Effector memory CD4-positive, alpha-beta T cell (primary cell): ENCODE results near the gene FUT8.

Experiments used
- DNase-seq, 3 donors: peaks; one replicate each; pipeline ENCODE4 v3.0.0-alpha.2; 2020
- H3K27ac ChIP-seq: 2 replicates; pipeline ENCODE4 v1.7.0; 2013; ENCODE audit warnings: mild to moderate bottlenecking, low read length, moderate library complexity; ENCODE audit not compliant: insufficient read depth, poor library complexity, severe bottlenecking
- H3K27me3 ChIP-seq: replicated peaks from 2 replicates; pipeline ENCODE4 v1.7.0; 2013; ENCODE audit warnings: mild to moderate bottlenecking, low read length; ENCODE audit not compliant: insufficient read depth, control insufficient read depth, poor library complexity, severe bottlenecking
- H3K36me3 ChIP-seq: 2 replicates; pipeline ENCODE4 v1.7.0; 2013; ENCODE audit warnings: mild to moderate bottlenecking, low read length, moderate library complexity; ENCODE audit not compliant: control insufficient read depth, insufficient read depth
- H3K4me1 ChIP-seq: 2 replicates; pipeline ENCODE4 v1.7.0; 2013; ENCODE audit warnings: low read length, mild to moderate bottlenecking; ENCODE audit not compliant: control insufficient read depth, insufficient read depth, poor library complexity, severe bottlenecking
- H3K4me3 ChIP-seq: 2 replicates; pipeline ENCODE4 v1.7.0; 2013; ENCODE audit warnings: low read length, low read depth, mild to moderate bottlenecking; ENCODE audit not compliant: insufficient read depth, poor library complexity, severe bottlenecking
- H3K9me3 ChIP-seq: 2 replicates; pipeline ENCODE4 v1.7.0; 2013; ENCODE audit warnings: mild to moderate bottlenecking, low read length, moderate library complexity; ENCODE audit not compliant: control insufficient read depth

Gene FUT8

DNA sequence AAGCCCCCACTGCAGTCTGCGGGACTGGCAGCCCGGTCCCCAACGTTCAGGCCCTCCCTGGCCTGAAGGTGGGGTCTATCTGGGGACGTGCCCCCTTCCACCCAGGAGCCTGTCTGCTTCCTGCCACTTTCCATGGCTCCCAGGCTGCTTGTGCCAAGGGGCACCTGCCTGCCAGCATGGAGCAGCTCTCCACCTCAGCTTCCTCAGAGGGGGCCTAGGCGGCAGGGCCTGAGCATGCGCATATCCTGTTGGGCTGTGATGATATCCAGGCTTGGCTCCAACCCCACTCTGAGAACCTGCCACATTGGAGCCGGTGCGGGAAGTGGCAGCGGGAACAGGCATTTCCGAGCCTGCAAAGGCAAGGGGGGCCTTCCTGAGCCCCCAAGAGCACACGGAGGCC, 57.4 kb downstream of the FUT8 start:
- no peaks in the 10 kb centered on the region for H3K9me3 ChIP-seq
- H3K4me3 ChIP-seq: no peak overlapping the region
- peaks cover 4% of the 10 kb centered on the region for H3K4me1 ChIP-seq
- no peak for DNase-seq
- H3K36me3 ChIP-seq: no peaks in the 10 kb centered on the region
- H3K27ac ChIP-seq: no peak overlapping the region
- no peaks in the 10 kb centered on the region for H3K27me3 ChIP-seq

DNA sequence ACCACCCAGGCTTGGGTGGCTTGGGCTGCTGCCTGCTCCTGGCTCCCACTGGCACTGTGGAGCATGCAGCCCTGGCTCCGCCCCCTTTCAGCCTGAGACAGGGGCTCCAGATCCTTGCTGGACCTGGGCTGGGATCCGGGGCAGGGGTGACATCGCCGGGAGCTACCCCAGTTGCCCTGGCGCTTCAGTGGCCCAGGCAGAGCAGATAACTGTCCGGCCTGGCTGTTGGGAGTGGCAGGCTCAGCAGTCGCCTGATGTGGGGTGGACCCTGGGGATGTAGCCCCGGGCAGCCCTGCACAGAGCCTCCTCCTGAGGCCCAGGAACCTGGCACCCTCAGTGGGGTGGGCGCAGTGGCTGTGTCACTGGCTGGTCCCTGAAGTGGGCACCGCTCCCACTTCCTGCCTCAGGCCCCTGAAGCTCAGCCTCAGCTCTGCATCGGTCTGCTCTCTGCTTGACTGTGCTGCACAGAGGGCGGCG, 57.9 kb downstream of the FUT8 start:
- Histone ChIP-seq H3K27ac (no peak overlapping the region), H3K4me1 (peaks cover 4% of the 10 kb centered on the region), H3K36me3 (no peaks in the 10 kb centered on the region), H3K27me3 (no peaks in the 10 kb centered on the region), H3K4me3 (no peak overlapping the region), H3K9me3 (no peaks in the 10 kb centered on the region)
- DNase-seq: no peak

DNA sequence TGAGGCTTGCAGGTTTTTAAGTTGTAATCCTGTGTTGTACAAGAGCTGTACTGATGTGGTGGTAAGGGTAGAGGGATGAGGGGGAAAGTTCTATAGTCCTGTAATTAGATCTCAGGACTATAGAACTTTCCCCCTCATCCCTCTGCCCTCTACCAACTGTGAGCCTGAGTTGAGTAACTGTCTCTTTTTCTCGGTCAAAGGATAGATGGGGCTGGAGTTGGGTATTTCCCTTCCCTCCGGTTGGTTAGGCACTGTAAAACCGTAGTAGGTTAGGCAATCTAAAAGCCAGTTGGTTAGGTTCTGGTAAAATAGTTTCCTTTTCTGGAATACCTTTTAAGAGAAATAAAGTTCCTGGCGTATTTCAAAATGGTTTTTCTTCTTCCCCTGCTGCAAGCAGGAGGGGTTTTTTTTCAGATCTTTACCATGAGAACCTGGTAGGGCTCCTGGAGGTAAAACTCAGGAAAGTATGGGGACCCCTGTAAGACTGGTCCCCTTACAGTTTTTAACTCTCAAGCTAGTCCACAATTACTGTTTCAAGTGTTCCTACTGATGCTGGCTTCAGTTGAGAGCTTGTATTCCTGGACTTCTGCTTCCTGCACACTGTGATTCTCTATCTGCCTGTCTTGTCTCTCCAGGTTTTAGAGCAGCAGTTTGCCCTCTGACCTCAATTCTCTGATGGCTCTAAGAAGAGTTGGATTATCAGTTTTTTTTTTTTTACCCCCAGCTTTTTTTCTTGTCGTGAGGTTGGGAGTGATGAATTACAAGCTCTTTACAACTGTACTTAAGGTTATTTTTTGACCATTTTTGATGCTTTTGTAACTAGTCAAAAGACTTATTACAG, 58.7 kb downstream of the FUT8 start:
- no peak overlapping the region for H3K4me3 ChIP-seq
- no peak overlapping the region for H3K27ac ChIP-seq
- no peaks in the 10 kb centered on the region for H3K36me3 ChIP-seq
- no peak for DNase-seq
- peaks cover 4% of the 10 kb centered on the region for H3K4me1 ChIP-seq
- H3K27me3 ChIP-seq: no peaks in the 10 kb centered on the region
- H3K9me3 ChIP-seq: no peaks in the 10 kb centered on the region

DNA sequence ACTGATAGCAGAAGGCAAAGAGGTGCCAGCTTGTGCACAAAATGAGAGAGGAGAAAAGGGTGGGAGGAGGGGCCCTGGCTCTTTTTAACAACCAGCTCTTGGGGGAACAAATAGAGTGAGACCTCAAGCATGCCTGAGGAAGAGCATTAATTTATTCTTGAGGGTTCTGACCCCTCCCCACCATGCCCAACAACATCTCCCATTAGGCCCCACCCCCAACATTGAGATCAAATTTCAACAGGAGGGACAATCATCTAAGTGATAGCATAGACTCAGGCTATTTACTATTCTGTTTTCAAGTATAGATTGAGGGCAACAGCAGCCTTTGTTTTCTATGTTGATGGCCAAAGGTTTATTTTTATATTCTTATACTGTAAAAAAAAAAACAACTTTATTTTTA, 59.7 kb downstream of the FUT8 start:
- Histone ChIP-seq H3K4me3 (no peak overlapping the region), H3K36me3 (no peaks in the 10 kb centered on the region), H3K27ac (no peak overlapping the region), H3K27me3 (no peaks in the 10 kb centered on the region), H3K9me3 (no peaks in the 10 kb centered on the region), H3K4me1 (peaks cover 4% of the 10 kb centered on the region)
- no peak for DNase-seq

DNA sequence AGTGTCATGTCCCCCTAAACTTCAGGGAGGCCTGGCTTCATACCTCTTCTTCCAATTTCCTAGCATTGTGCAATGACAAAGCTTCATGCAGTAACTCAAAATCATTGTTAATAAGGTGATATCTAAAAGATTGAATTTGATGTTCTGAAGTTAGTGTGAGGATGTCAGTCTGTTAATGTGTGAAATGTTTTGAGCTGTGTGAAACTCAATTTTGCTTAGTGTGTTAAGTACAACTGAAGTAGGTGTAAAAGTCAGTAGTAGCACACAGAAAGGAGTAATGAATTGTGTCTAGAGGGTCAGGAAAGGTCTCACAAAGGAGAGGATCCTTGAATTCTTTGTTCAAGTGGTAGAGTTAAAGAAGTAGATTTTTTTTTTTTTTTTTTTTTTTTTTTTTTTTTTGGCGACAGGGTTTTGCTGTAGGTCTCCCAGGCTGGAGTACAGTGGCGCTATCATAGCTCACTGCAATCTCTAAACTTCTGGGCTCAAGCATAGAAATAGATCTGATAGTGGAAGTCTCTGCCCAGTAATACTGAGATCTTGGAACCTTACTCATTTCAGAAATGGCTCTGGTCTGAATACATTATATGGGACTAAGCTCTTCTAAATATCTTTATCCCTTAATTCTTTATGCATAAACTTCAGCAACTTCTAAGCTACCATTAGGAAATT, 63.9 kb downstream of the FUT8 start:
- H3K4me1 ChIP-seq: peaks cover 4% of the 10 kb centered on the region
- no peaks in the 10 kb centered on the region for H3K27me3 ChIP-seq
- H3K9me3 ChIP-seq: no peaks in the 10 kb centered on the region
- no peak for DNase-seq
- no peak overlapping the region for H3K27ac ChIP-seq
- no peaks in the 10 kb centered on the region for H3K36me3 ChIP-seq
- H3K4me3 ChIP-seq: no peak overlapping the region

DNA sequence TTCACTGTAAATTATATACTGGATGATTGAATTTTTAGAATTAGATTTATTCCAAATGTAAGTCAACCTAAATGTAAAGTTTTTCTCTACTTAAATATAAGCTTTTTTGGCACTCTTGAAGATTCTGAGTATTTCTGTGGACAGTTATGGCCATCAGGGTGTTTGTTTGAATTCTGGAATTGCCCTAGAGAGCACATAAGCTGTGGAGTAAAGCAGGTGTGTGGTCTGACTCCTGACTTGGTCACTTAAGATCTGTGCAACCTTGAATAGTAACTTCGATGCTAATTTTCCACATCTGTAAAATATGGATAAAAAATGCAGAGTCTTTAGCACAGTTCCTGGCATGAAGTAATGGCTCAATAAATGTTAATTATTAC, 64.4 kb downstream of the FUT8 start:
- peaks cover 4% of the 10 kb centered on the region for H3K4me1 ChIP-seq
- no peak overlapping the region for H3K27ac ChIP-seq
- H3K36me3 ChIP-seq: no peaks in the 10 kb centered on the region
- H3K9me3 ChIP-seq: no peaks in the 10 kb centered on the region
- DNase-seq: no peak
- no peak overlapping the region for H3K4me3 ChIP-seq
- no peaks in the 10 kb centered on the region for H3K27me3 ChIP-seq

DNA sequence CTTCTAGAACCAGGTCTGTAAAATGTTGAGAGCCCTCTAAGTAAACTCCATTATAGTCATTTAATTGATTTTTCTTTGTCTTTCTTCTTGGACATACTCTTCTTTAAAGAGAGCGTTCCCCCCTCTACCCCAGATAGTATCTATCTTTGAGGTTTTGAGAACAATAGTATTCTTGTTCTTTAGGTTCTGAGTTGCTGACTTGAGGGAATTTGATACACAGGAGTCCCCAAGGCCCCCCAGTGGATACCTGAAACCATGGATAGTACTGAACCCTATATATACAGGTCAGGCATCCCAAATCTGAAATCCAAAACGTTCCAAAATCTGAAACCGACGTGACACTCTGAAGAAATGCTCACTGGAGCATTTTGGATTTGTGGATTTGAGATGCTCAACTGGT, 65.5 kb downstream of the FUT8 start:
- H3K27me3 ChIP-seq: no peaks in the 10 kb centered on the region
- no peaks in the 10 kb centered on the region for H3K36me3 ChIP-seq
- no peak overlapping the region for H3K27ac ChIP-seq
- H3K4me3 ChIP-seq: no peak overlapping the region
- no peak for DNase-seq
- H3K4me1 ChIP-seq: peaks cover 4% of the 10 kb centered on the region
- no peaks in the 10 kb centered on the region for H3K9me3 ChIP-seq

DNA sequence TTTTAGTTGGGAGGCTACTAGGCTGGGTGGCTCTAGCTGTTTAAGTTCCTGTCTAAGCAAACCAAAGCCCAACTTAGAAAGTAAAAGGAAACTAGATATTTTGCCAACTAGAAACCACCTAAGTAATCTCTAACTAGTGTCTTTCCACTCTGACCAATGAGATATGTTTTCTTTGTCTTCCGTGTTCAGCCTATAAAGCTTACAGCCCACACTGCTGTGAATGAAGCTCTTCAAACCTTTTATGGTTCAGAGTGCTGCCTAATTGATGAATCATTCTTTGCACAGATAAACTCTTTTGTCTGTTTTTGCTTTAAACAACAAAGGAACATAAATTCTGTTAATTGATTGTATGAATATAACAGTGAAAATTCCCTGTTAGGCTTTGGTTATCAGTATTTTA, 66.1 kb downstream of the FUT8 start:
- Histone ChIP-seq H3K27me3 (no peaks in the 10 kb centered on the region), H3K27ac (no peak overlapping the region), H3K9me3 (no peaks in the 10 kb centered on the region), H3K36me3 (no peaks in the 10 kb centered on the region), H3K4me1 (peaks cover 4% of the 10 kb centered on the region), H3K4me3 (no peak overlapping the region)
- DNase-seq: no peak

DNA sequence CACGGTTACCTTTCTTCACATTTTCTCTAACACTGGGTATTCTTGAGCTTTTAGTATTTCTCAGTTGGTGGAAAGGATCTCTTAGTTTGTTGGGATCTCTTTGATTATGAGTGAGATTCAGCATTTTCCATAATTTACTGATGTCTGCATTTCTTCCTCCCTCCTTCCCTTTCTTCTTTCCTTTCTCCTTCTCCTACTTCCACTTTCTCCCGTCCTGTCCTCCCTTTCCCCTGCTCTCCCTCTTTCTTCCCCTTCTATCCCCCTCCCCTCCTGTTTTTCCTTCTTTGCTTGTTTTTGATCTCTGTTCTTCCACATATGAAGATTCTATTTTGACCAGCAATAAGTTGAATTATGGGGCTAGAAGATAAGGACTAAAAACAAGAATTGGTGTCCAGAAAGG, 66.9 kb downstream of the FUT8 start:
- Histone ChIP-seq H3K27ac (no peak overlapping the region), H3K36me3 (no peaks in the 10 kb centered on the region), H3K27me3 (no peaks in the 10 kb centered on the region), H3K9me3 (no peaks in the 10 kb centered on the region), H3K4me1 (peaks cover 4% of the 10 kb centered on the region), H3K4me3 (no peak overlapping the region)
- no peak for DNase-seq

DNA sequence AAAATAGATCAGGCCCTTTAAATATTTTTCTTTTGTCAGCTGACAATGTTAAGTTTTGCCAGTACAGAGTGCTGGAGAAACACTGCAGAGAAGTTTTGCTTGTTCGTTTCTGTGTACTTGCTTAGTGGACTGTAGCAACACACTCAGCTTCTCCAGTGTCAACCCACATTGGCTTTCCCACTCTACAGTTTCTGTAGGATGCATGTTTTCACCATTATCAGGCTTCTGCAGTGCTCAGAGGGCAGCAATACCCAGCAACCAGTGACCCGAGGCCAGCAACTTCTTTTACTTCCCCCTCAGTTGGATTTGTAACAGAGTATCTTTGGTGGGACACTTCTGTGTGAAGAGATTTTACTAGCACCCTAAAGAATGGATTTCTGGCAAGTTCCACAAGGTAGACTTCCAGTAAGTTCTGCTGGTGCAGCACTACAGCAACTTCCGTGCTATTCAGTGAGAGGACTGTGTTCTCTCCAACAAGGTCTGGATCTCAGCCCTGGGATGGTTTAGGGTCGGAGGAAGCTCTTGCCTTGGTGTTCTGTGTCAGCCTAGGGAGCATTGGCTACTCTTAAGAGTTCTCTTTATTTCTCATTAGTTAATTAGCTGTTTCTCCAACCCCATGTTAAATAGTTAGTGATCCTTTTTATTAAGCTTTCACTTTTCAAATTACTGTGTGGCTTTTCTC, 70.4 kb downstream of the FUT8 start:
- Histone ChIP-seq H3K4me3 (no peak overlapping the region), H3K4me1 (peaks cover 4% of the 10 kb centered on the region), H3K9me3 (no peaks in the 10 kb centered on the region), H3K36me3 (no peaks in the 10 kb centered on the region), H3K27ac (no peak overlapping the region), H3K27me3 (no peaks in the 10 kb centered on the region)
- no peak for DNase-seq
